Activated naive CD4-positive, alpha-beta T cell treated with anti-CD3 and anti-CD28 coated beads for 36 hours (primary cell): ENCODE measurements around the gene PARP1. TPM values are rescaled to one million over a fixed set of nuclear protein-coding genes. Genes with fewer than 3 reads are reported as not detected.

ENCODE experiments used
- CTCF ChIA-PET: fragments of 350-600 bp; sonication (Branson Sonifier 250); formaldehyde crosslinking; loops from one replicate; lab custom pipeline; 2021; ENCODE audit warnings: antibody characterized with exemption; lab: Charles Lee
- DNase-seq: peaks from one replicate; pipeline ENCODE4 v3.0.0-alpha.2; 2020
- H3K27ac Mint-ChIP-seq: one replicate; pipeline ENCODE4 v1.8.0; 2021; ENCODE audit warnings: mild to moderate bottlenecking, mixed read lengths
- H3K27me3 Mint-ChIP-seq: one replicate; pipeline ENCODE4 v1.8.0; 2021; ENCODE audit warnings: low read depth, mixed read lengths
- H3K36me3 Mint-ChIP-seq: one replicate; pipeline ENCODE4 v1.8.0; 2021; ENCODE audit warnings: low read depth, mixed read lengths
- H3K4me1 Mint-ChIP-seq: one replicate; pipeline ENCODE4 v1.8.0; 2021; ENCODE audit warnings: low read depth, mixed read lengths
- H3K4me3 Mint-ChIP-seq: one replicate; pipeline ENCODE4 v1.8.0; 2021; ENCODE audit warnings: mild to moderate bottlenecking, moderate library complexity, mixed read lengths
- H3K9me3 Mint-ChIP-seq: one replicate; pipeline ENCODE4 v1.8.0; 2021; ENCODE audit warnings: mixed read lengths
- intact Hi-C: fragments of 100-400 bp; cut with micrococcal nuclease; formaldehyde crosslinking; loops from one replicate; pipeline ENCODE4 v1.15.1; 2023
- total RNA-seq, 2 experiments: library from RNA; stranded (reverse); gene quantifications; one replicate each; pipeline ENCODE4 v1.2.3, GENCODE V29; 2021

The PARP1 gene
- total RNA-seq, 2 experiments from 2014 or later, result 265 to 273 TPM

- Mint-ChIP-seq H3K4me1 (no peaks in the 10 kb centered on the region), H3K36me3 (peaks cover 44% of the 10 kb centered on the region), H3K9me3 (no peaks in the 10 kb centered on the region), H3K27ac (no peak overlapping the region), H3K27me3 (no peaks in the 10 kb centered on the region), H3K4me3 (no peak overlapping the region)
- CTCF ChIA-PET, result no interaction called here
- no peak for DNase-seq
- intact Hi-C loops, result no loop called here
These were observed 41.6 kb downstream of the PARP1 start for GRCh38 chr1:226366290-226366689.

DNA sequence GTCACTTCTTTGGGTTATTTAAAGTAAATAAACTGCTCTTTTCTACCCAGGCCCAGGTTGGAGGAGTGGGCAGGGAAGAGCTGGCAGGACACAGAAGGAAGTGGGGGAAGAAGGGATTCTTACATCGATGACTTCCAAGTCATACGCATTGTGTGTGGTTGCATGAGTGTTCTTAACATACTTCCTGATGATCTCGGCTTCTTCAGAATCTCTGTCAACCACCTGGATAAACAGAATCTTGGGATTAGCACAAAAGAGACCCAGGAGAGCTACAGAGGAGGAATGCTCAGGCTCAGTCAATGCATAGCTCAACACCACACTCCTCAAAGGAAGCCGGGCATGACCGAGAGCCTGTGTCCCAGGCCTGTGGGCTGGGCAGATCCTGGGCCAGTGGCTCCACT lies 42.1 kb downstream of the PARP1 start:
- Mint-ChIP-seq H3K4me3 (no peak overlapping the region), H3K36me3 (peaks cover 46% of the 10 kb centered on the region), H3K27ac (no peak overlapping the region), H3K27me3 (no peaks in the 10 kb centered on the region), H3K9me3 (no peaks in the 10 kb centered on the region), H3K4me1 (no peaks in the 10 kb centered on the region)
- intact Hi-C loops, result no loop called here
- no peak for DNase-seq
- CTCF ChIA-PET, result no interaction called here

GRCh38 chr1:226364901-226365565 lies 42.9 kb downstream of the PARP1 start:
- Mint-ChIP-seq H3K27me3 (no peaks in the 10 kb centered on the region), H3K4me1 (no peaks in the 10 kb centered on the region), H3K27ac (no peak overlapping the region), H3K9me3 (no peaks in the 10 kb centered on the region), H3K4me3 (no peak overlapping the region), H3K36me3 (peaks cover 52% of the 10 kb centered on the region)
- no peak for DNase-seq
- CTCF ChIA-PET, result no interaction called here
- intact Hi-C loops, result no loop called here

DNA sequence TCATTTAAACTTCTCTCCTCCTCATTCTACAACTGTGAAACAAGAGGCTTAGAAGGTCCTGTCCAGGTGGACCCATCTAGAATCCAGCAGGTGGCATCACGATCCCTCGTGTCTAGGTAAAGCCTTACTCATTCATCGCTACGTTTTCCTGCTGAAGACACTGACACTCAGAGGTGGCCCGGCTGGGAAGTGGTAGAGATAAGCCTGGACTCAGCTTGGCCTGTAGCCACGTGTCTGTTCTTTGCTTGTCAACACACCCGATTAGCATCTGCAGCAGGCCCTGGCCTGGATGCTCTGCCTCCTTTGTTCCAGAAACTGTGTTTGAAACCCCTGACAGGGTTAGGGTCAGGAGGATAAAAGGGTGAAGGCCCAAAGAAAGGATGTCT lies 43.4 kb downstream of the PARP1 start:
- DNase-seq, result no peak
- Mint-ChIP-seq H3K9me3 (no peaks in the 10 kb centered on the region), H3K27me3 (no peaks in the 10 kb centered on the region), H3K4me1 (no peaks in the 10 kb centered on the region), H3K36me3 (peaks cover 54% of the 10 kb centered on the region), H3K27ac (no peak overlapping the region), H3K4me3 (no peak overlapping the region)
- CTCF ChIA-PET, result interaction anchor here (0.6 kb wide), 1 partner anchor 239 kb away, joined by 3 read pairs; no protein-coding TSS in a partner anchor
- intact Hi-C loops, result no loop called here

- CTCF ChIA-PET, result interaction anchor here (0.6 kb wide), 1 partner anchor 239 kb away, joined by 3 read pairs; no protein-coding TSS in a partner anchor
- Mint-ChIP-seq H3K36me3 (peaks cover 58% of the 10 kb centered on the region), H3K4me3 (no peak overlapping the region), H3K9me3 (no peaks in the 10 kb centered on the region), H3K27ac (no peak overlapping the region), H3K4me1 (no peaks in the 10 kb centered on the region), H3K27me3 (no peaks in the 10 kb centered on the region)
- intact Hi-C loops, result no loop called here
- no peak for DNase-seq
These were observed 43.9 kb downstream of the PARP1 start for GRCh38 chr1:226363801-226364513.

DNA sequence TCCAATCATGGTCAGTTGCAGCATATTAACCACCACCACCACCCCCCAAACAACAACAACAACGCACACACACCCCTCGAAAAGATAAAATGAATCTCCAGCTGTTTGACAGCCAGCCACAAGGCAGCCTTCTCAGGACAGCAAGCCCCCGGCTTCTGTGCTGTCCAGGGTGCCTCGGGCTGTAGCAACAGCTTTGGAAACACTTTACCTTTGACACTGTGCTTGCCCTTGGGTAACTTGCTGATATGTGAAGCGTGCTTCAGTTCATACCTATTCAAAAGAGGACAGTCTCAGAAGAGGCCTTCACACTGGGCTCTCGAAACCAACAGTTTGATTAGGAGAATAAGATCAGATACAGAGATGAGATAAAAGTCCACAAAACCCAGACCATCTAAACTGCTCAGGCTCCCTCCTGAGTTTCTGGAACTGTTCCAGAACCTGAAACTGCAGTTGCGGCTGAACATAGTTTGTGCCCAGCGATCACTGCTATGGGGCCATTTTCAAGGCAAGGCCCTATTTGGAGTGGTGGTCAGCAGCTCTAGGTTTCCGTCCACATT lies 44.9 kb downstream of the PARP1 start:
- Mint-ChIP-seq H3K4me1 (no peaks in the 10 kb centered on the region), H3K27ac (no peak overlapping the region), H3K36me3 (peaks cover 54% of the 10 kb centered on the region), H3K27me3 (no peaks in the 10 kb centered on the region), H3K9me3 (no peaks in the 10 kb centered on the region), H3K4me3 (no peak overlapping the region)
- no peak for DNase-seq
- CTCF ChIA-PET, result interaction anchor here (0.6 kb wide), 1 partner anchor 197 kb away, joined by 3 read pairs; no protein-coding TSS in a partner anchor
- intact Hi-C loops, result no loop called here

DNA sequence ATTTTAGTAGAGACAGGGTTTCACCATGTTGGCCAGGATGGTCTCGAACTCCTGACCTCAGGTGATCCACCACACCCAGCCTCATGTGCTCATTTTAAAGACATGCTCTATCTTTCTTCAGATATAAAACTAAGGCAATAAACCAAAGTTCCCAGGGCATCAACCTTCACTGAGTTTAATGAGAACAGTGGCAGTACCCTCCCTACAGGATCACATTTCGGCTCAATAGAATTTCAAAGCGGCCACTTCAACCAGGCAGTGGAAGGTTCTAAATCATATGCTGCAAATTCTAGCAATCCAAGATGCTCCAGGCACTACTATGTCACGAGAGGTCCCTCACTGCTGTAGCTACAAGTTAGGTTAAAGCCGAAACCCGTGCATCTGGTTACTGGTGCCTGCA lies 45.5 kb downstream of the PARP1 start:
- no peaks in the 10 kb centered on the region for H3K4me1 Mint-ChIP-seq
- H3K4me3 Mint-ChIP-seq, result no peak overlapping the region
- DNase-seq, result no peak
- intact Hi-C loops, result no loop called here
- H3K27me3 Mint-ChIP-seq, result no peaks in the 10 kb centered on the region
- CTCF ChIA-PET, result no interaction called here
- no peaks in the 10 kb centered on the region for H3K9me3 Mint-ChIP-seq
- H3K36me3 Mint-ChIP-seq, result peaks cover 48% of the 10 kb centered on the region
- H3K27ac Mint-ChIP-seq, result no peak overlapping the region

DNA sequence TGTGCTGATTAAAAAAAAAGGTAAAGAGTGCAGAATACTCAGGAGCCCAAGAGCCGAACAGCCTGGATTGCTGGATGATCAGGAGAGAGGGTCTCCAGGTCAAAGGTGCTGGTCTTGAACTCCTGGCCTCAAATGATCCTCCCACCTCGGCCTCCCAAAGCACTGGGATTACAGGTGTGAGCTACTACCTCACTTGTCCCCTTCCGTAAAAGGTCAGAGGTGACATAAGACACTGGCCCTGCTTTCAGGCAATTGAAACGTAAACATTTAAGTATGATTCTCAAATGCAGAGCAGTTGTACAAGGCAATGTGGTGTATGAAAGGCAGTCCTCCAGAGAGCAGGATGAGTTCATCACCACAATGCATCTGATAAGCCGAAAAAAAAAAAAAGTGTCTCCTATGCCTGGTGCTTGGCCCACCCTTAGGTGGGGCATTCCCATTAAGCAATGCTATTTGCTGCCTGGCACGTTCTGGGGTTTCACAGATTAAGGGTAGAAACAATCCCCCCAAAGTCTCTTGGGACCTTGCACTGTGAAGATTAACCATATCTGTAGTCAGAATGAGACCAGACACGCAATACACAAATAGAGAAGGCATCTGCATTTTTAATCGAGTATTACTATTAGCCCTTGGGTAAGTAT lies 47.7 kb downstream of the PARP1 start:
- CTCF ChIA-PET, result interaction anchor here (0.7 kb wide), 1 partner anchor 1899 kb away, joined by 3 read pairs; no protein-coding TSS in a partner anchor
- no peak overlapping the region for H3K4me3 Mint-ChIP-seq
- peak overlapping the region; percentile 2 for H3K27ac Mint-ChIP-seq
- DNase-seq, result no peak
- H3K4me1 Mint-ChIP-seq, result no peaks in the 10 kb centered on the region
- H3K36me3 Mint-ChIP-seq, result peaks cover 47% of the 10 kb centered on the region
- intact Hi-C loops, result no loop called here
- no peaks in the 10 kb centered on the region for H3K9me3 Mint-ChIP-seq
- no peaks in the 10 kb centered on the region for H3K27me3 Mint-ChIP-seq

DNA sequence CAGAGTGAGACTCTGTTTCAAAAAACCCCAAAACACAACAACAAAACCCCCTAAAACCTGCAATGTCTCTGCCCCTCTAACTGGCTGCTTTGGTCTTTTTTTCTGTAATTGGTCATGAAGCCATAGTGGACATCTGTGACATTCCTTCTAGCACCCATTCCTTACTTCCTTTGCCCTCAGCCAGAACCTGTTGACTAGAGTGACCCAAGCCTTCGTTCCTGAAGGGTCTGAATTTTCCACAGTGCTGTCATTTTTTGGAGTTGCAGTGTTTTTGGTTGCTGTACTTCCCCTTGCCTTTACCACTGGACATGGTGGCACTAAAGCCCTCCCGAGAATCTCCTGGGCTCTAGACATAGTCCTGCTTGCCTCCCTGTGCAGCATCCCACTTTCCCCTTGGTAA lies 50.5 kb downstream of the PARP1 start:
- intact Hi-C loops, result no loop called here
- Mint-ChIP-seq H3K27ac (no peak overlapping the region), H3K4me3 (no peak overlapping the region), H3K4me1 (no peaks in the 10 kb centered on the region), H3K27me3 (no peaks in the 10 kb centered on the region), H3K9me3 (no peaks in the 10 kb centered on the region), H3K36me3 (peaks cover 30% of the 10 kb centered on the region)
- DNase-seq, result no peak
- CTCF ChIA-PET, result no interaction called here

DNA sequence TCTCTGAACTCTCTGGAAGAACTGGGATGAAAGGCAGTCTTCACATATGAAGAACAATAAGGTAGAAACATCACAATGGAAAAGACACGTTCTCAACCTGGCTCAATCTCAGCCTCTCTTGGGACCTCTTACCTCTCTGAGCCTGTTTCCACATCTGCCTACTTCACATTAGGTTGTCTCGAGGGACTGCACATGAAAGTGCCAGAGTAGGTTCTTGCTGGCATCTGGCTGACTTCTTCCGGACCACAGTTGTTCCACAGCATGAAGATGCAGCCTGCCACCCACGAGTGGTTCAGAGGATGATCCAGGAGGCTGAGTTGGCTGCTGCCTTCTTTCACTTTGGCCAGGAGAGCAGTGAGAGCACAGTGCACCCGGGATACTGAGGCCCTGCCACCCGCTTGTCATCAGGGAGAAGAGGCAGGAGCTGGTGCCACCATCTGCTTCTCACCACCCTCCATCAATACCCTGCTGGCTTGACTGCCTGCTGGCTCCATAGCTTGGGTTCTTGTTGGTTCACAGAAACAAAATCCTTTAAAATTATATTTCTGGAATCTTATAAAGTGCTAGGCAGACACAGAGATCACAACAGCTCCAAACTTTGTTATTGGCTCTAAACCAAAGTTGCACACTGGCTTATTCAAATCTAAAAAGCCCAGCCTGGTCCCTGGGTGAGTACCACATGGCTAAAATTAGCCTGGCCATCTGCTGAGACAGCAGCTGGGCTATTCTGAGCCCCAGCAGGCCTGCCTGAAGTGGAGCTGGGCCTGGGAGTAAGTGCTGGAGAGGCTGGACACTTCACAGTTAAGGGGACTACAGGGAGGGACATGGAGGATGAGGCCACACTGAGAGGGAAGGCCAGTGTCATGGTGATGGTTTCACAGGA lies 52.0 kb downstream of the PARP1 start:
- peaks cover 15% of the 10 kb centered on the region for H3K36me3 Mint-ChIP-seq
- DNase-seq, result no peak
- H3K27ac Mint-ChIP-seq, result no peak overlapping the region
- CTCF ChIA-PET, result interaction anchor here (0.6 to 0.9 kb wide), 2 partner anchors 23 to 232 kb away, joined by 3 read pairs; no protein-coding TSS in a partner anchor
- H3K4me3 Mint-ChIP-seq, result no peak overlapping the region
- intact Hi-C loops, result no loop called here
- H3K4me1 Mint-ChIP-seq, result no peaks in the 10 kb centered on the region
- no peaks in the 10 kb centered on the region for H3K27me3 Mint-ChIP-seq
- no peaks in the 10 kb centered on the region for H3K9me3 Mint-ChIP-seq

DNA sequence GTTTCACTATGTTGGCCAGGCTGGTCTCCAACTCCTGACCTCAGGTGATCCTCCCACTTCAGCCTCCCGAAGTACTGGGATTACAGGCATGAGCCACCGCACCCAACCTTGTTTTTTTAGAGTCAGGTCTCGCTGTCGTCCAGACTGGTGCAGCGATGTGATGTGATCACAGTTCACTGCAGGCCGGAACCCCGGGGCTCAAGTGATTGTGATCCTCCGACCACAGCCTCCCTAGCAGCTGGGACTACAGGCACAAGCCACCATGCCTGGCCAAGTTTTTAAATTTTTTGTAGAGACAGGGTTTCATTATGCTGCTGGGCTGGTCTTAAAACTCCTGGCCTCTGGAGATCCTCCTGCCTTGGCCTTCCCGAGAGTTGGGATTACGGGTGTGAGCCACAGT lies 52.9 kb downstream of the PARP1 start:
- H3K9me3 Mint-ChIP-seq, result no peaks in the 10 kb centered on the region
- no peak overlapping the region for H3K27ac Mint-ChIP-seq
- CTCF ChIA-PET, result interaction anchor here (0.6 to 1.4 kb wide), 2 partner anchors 22 to 231 kb away, joined by 3 to 4 read pairs; no protein-coding TSS in a partner anchor

More for the DNA sequence above, 52.9 kb downstream of the PARP1 start:
- intact Hi-C loops, result no loop called here
- Mint-ChIP-seq H3K36me3 (peaks cover 9% of the 10 kb centered on the region), H3K4me3 (no peak overlapping the region), H3K4me1 (no peaks in the 10 kb centered on the region), H3K27me3 (no peaks in the 10 kb centered on the region)
- DNase-seq, result no peak
